Keratinocyte (primary cell): Measurements from ENCODE around the gene XIRP2. TPM values are rescaled to one million over a fixed set of nuclear protein-coding genes. Genes with fewer than 3 reads are reported as not detected.

Experiments used
- DNase-seq: peaks from one replicate; pipeline ENCODE4 v3.0.0-alpha.2; 2011; ENCODE audit warnings: low read depth, missing footprints, low spot score
- FAIRE-seq: peaks from 2 replicates; lab custom pipeline; 2011; peaks lifted over from hg19 to GRCh38; lab: Jason Lieb, UNC
- H2AFZ ChIP-seq: 2 replicates; pipeline ENCODE4 v1.6.0; 2012; ENCODE audit warnings: low read length, control low read depth, inconsistent platforms; ENCODE audit not compliant: control insufficient read depth
- H3K27ac ChIP-seq: 2 replicates; pipeline ENCODE4 v1.5.1; 2011; ENCODE audit warnings: low read length; ENCODE audit not compliant: control insufficient read depth, insufficient read depth
- H3K27me3 ChIP-seq: 3 replicates; pipeline ENCODE4 v1.6.0; 2011; ENCODE audit warnings: low read length; ENCODE audit not compliant: control insufficient read depth, insufficient read depth; ENCODE audit errors: extremely low read depth
- H3K36me3 ChIP-seq, 2 experiments: 2 replicates in 1 of 2; 3 replicates in 1 of 2; pipeline ENCODE4 v1.5.1; 2011; ENCODE audit warnings: low read length in 2 of 2, mild to moderate bottlenecking in 1 of 2; ENCODE audit not compliant: control insufficient read depth in 2 of 2, insufficient read depth in 2 of 2; ENCODE audit errors: extremely low read depth in 1 of 2
- H3K4me1 ChIP-seq: 3 replicates; pipeline ENCODE4 v1.5.1; 2011; ENCODE audit warnings: low read length; ENCODE audit not compliant: control insufficient read depth, insufficient read depth; ENCODE audit errors: extremely low read depth
- H3K4me2 ChIP-seq: 3 replicates; pipeline ENCODE4 v1.6.0; 2011; ENCODE audit warnings: low read depth, low read length; ENCODE audit not compliant: control insufficient read depth, insufficient read depth; ENCODE audit errors: extremely low read depth
- H3K4me3 ChIP-seq, 3 experiments: fragments of 200-600 bp in 1 of 3; sonication (generic) in 1 of 3; 2 replicates in 2 of 3; 3 replicates in 1 of 3; pipeline ENCODE4 v1.5.1; 2011 to 2016; ENCODE audit warnings: low read length in 3 of 3, mild to moderate bottlenecking in 3 of 3, control low read depth in 2 of 3, inconsistent platforms in 1 of 3, low read depth in 1 of 3, mixed read lengths in 1 of 3, mixed run types in 1 of 3, moderate library complexity in 1 of 3; ENCODE audit not compliant: control insufficient read depth in 2 of 3, insufficient read depth in 2 of 3; ENCODE audit errors: extremely low read depth in 1 of 3
- H3K79me2 ChIP-seq: 2 replicates; pipeline ENCODE4 v1.6.0; 2012; ENCODE audit warnings: low read length; ENCODE audit not compliant: control insufficient read depth, insufficient read depth
- H3K9ac ChIP-seq: 3 replicates; pipeline ENCODE4 v1.6.0; 2011; ENCODE audit warnings: low read length; ENCODE audit not compliant: control insufficient read depth, insufficient read depth; ENCODE audit errors: extremely low read depth
- H3K9me1 ChIP-seq: 3 replicates; pipeline ENCODE4 v1.6.0; 2011; ENCODE audit warnings: low read length; ENCODE audit not compliant: control insufficient read depth, insufficient read depth; ENCODE audit errors: extremely low read depth
- H3K9me3 ChIP-seq: 2 replicates; pipeline ENCODE4 v1.5.1; 2012; ENCODE audit warnings: low read depth, low read length; ENCODE audit not compliant: control insufficient read depth
- H4K20me1 ChIP-seq: 3 replicates; pipeline ENCODE4 v1.6.0; 2011; ENCODE audit warnings: low read length; ENCODE audit not compliant: control insufficient read depth, insufficient read depth; ENCODE audit errors: extremely low read depth
- EZH2 ChIP-seq: IDR thresholded peaks from one replicate; pipeline ENCODE4 v1.6.1; 2012; ENCODE audit warnings: inconsistent platforms, mild to moderate bottlenecking, low read length, moderate library complexity
- dilution Hi-C: fragments of 300-500 bp; cut with MboI; formaldehyde crosslinking; loops from one replicate; pipeline ENCODE4 v1.7.0; 2020; ENCODE audit warnings: low sequenced_read_pairs; ENCODE audit not compliant: extremely low pct_ligation_motif_present
- polyA plus RNA-seq, 5 experiments: library from polyadenylated mRNA; depleted of rRNA in 3 of 5; stranded (reverse) in 3 of 5; stranded (forward) in 1 of 5; unstranded in 1 of 5; fragments of >200 nt; gene quantifications; 1 replicate in 1 of 5; 2 replicates in 3 of 5; 3 replicates in 1 of 5; pipeline versions ENCODE4 v1.2.1 to v1.2.3, GENCODE V29; 2011 to 2012; ENCODE audit warnings: missing spikeins in 2 of 5, low read depth in 1 of 5, low replicate concordance in 1 of 5
- TF ChIP-seq, protein P1 (sequence below), 3 experiments: IDR thresholded peaks in 1 of 3; conservative IDR thresholded peaks in 1 of 3; optimal IDR thresholded peaks in 1 of 3; 2 replicates in 2 of 3; 3 replicates in 1 of 3; pipeline versions ENCODE3 to v1.5.1; 2011; ENCODE audit warnings: low read length in 3 of 3, mild to moderate bottlenecking in 3 of 3, moderate library complexity in 2 of 3, control low read depth in 1 of 3, inconsistent platforms in 1 of 3; ENCODE audit not compliant: insufficient read depth in 2 of 3; ENCODE audit errors: extremely low read depth in 1 of 3

The XIRP2 gene
- polyA plus RNA-seq, 1 donor (not counting 4 experiments of a cell fraction or from before 2014, with no cell fraction given), result 0.01 TPM

DNA sequence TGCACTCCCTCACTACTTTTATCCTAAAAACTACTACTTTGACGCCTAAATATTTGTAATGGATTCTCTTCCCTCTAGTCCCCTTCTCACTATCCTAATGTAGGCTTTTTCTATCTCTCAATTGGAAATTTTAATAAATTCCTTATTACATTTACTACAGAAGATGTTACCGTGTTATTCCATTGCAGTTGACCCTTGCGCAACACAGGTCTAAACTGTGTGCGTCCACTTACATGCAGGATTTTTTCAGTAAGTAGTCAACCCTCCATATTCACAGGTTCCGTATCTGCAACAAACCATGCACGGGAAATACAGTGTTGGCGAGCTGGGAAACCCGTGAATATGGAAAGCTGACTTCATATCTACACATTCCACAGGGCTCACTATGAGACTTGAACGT lies 239.8 kb downstream of the XIRP2 start:
- no peaks in the 10 kb centered on the region for H3K36me3 ChIP-seq
- no peak for FAIRE-seq
- no peaks in the 10 kb centered on the region for H3K79me2 ChIP-seq
- H3K4me2 ChIP-seq, result no peak overlapping the region
- no peaks in the 10 kb centered on the region for H4K20me1 ChIP-seq
- no peak overlapping the region for H3K27ac ChIP-seq
- no peak overlapping the region for H2AFZ ChIP-seq
- no peaks in the 10 kb centered on the region for H3K9me3 ChIP-seq
- no peaks in the 10 kb centered on the region for H3K4me1 ChIP-seq
- no peak for DNase-seq
- dilution Hi-C loops, result no loop called here
- H3K4me3 ChIP-seq, result no peak overlapping the region
- TF ChIP-seq, protein P1, sequence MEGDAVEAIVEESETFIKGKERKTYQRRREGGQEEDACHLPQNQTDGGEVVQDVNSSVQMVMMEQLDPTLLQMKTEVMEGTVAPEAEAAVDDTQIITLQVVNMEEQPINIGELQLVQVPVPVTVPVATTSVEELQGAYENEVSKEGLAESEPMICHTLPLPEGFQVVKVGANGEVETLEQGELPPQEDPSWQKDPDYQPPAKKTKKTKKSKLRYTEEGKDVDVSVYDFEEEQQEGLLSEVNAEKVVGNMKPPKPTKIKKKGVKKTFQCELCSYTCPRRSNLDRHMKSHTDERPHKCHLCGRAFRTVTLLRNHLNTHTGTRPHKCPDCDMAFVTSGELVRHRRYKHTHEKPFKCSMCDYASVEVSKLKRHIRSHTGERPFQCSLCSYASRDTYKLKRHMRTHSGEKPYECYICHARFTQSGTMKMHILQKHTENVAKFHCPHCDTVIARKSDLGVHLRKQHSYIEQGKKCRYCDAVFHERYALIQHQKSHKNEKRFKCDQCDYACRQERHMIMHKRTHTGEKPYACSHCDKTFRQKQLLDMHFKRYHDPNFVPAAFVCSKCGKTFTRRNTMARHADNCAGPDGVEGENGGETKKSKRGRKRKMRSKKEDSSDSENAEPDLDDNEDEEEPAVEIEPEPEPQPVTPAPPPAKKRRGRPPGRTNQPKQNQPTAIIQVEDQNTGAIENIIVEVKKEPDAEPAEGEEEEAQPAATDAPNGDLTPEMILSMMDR (optimal IDR thresholded peaks at IDR 0.05 in 1 of 3, IDR thresholded peaks at IDR 0.05 in 1 of 3, conservative IDR thresholded peaks at IDR 0.05 in 1 of 3; ENCODE audit: extremely low read depth in 1 of 3, insufficient read depth in 2 of 3, low read length in 3 of 3), result no peak
- no peak for TF ChIP-seq EZH2
- no peak overlapping the region for H3K9ac ChIP-seq
- H3K27me3 ChIP-seq, result no peaks in the 10 kb centered on the region
- no peaks in the 10 kb centered on the region for H3K9me1 ChIP-seq

DNA sequence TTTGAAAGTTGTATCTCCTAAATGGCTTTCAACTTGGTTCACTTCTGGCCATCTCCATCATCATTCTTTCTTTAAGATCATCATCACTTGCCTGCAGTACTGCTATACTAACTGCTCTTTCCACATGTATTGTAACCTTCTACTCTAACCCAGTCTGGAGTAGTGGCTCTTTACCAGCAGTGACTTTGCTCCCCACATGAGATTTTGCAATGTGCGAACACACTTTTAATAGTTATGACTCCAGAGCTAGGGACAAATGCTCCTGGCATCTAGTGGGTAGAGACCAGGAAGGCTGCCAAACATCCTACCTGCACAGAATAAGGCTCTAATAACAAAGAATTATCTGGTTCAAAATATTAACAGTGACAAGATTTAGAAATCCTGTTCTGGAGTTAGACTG lies 243.8 kb downstream of the XIRP2 start:
- no peak for TF ChIP-seq EZH2
- TF ChIP-seq, protein P1 (optimal IDR thresholded peaks at IDR 0.05 in 1 of 3, IDR thresholded peaks at IDR 0.05 in 1 of 3, conservative IDR thresholded peaks at IDR 0.05 in 1 of 3; ENCODE audit: extremely low read depth in 1 of 3, insufficient read depth in 2 of 3, low read length in 3 of 3), result no peak
- Histone ChIP-seq H3K36me3 (no peaks in the 10 kb centered on the region), H3K27me3 (no peaks in the 10 kb centered on the region), H3K4me1 (no peaks in the 10 kb centered on the region), H4K20me1 (no peaks in the 10 kb centered on the region), H3K27ac (no peak overlapping the region), H3K4me2 (no peak overlapping the region), H2AFZ (no peak overlapping the region), H3K79me2 (no peaks in the 10 kb centered on the region), H3K4me3 (no peak overlapping the region), H3K9ac (no peak overlapping the region), H3K9me3 (no peaks in the 10 kb centered on the region), H3K9me1 (no peaks in the 10 kb centered on the region)
- FAIRE-seq (no peak), DNase-seq (no peak)
- dilution Hi-C loops, result no loop called here
